ENCODE results near the gene HIPK1. TPM values are rescaled to one million over a fixed set of nuclear protein-coding genes. Genes with fewer than 3 reads are reported as not detected.

The HIPK1 gene
- total and polyA plus RNA-seq, 10 of the 15 experiments (the other 5 are each of a cell fraction or from before 2014, with no cell fraction given): 4.2 to 33.9 (median 11.4) TPM

GRCh38 chr1:113898241-113898814 is 30.8 kb upstream of the HIPK1 start:
- RAD21 ChIA-PET (ENCODE audit: unreplicated experiment): interaction anchor here (1.5 to 4.6 kb wide), 2 partner anchors 39 to 63 kb away, joined by 4 to 19 read pairs; no protein-coding TSS in a partner anchor
- Histone ChIP-seq H3K27ac (ENCODE audit: control insufficient read depth, insufficient read depth) (no peak overlapping the region), H3K27me3 (replicated peaks in 1 of 2; ENCODE audit: control insufficient read depth in 2 of 2, insufficient read depth in 2 of 2, low read length in 1 of 2) (no peaks in the 10 kb centered on the region), H3K4me2 (ENCODE audit: control insufficient read depth, insufficient read depth) (no peak overlapping the region), H3K4me1 (ENCODE audit: control insufficient read depth, insufficient read depth, low read length) (no peaks in the 10 kb centered on the region), H3K9ac (ENCODE audit: control insufficient read depth, insufficient read depth, low read length) (no peak overlapping the region), H3K9me3 (replicated peaks; ENCODE audit: control insufficient read depth, insufficient read depth, low read length) (no peaks in the 10 kb centered on the region), H3K4me3 (no peak overlapping the region), H3K79me2 (ENCODE audit: control insufficient read depth, insufficient read depth, low read length) (peaks cover 9% of the 10 kb centered on the region), H2AFZ (ENCODE audit: control insufficient read depth, low read depth, low read length) (no peak overlapping the region), H3K36me3 (ENCODE audit: control insufficient read depth in 2 of 2, insufficient read depth in 2 of 2, low read length in 1 of 2) (peaks cover 6 to 12% of the 10 kb centered on the region in 2 experiments; a peak in 3 of 4 replicates), H4K20me1 (ENCODE audit: control insufficient read depth, insufficient read depth) (no peaks in the 10 kb centered on the region)
- no peak; the same call in 2 of the 3 replicates for ATAC-seq
- DNase-seq (ENCODE audit: low read depth, low spot score): no peak
- in situ Hi-C loops (cut with MboI): no loop called here
- POLR2A ChIA-PET: no interaction called here
- no peak for FAIRE-seq
- intact Hi-C loops (cut with micrococcal nuclease; ENCODE audit: unreplicated experiment): no loop called here
- no TSS peak for BruUV-seq (replicated peaks)
- CTCF ChIA-PET: interaction anchor here (1.1 to 2.2 kb wide), 4 partner anchors 9 to 63 kb away, joined by 4 to 12 read pairs (median 5); no protein-coding TSS in a partner anchor
- 95% methylated on average over 1 of the region's 1 CpG for WGBS (ENCODE audit: insufficient coverage, insufficient replicate concordance, low lambda C conversion rate, missing lambda C conversion rate)
- SMC1A ChIA-PET (ENCODE audit: uncharacterized antibody, unreplicated experiment): interaction anchor here (1.0 to 3.1 kb wide), 10 partner anchors 8 to 104 kb away, joined by 3 to 12 read pairs (median 4); partner anchors contain the start of gene BCL2L15
- TF ChIP-seq MYC (IDR thresholded peaks at IDR 0.05; ENCODE audit: insufficient read depth, insufficient read length, insufficient replicate concordance, low read length, severe bottlenecking): no peak

GRCh38 chr1:113899111-113899510 is 30.0 kb upstream of the HIPK1 start:
- no peaks in the 10 kb centered on the region for H3K9me3 ChIP-seq (replicated peaks; ENCODE audit: control insufficient read depth, insufficient read depth, low read length)
- H3K27ac ChIP-seq (ENCODE audit: control insufficient read depth, insufficient read depth): no peak overlapping the region
- POLR2A ChIA-PET: interaction anchor here (0.7 kb wide), 1 partner anchor 29 kb away, joined by 3 read pairs; no protein-coding TSS in a partner anchor
- ATAC-seq: no peak
- no peak overlapping the region for H3K4me2 ChIP-seq (ENCODE audit: control insufficient read depth, insufficient read depth)
- no peak overlapping the region for H2AFZ ChIP-seq (ENCODE audit: control insufficient read depth, low read depth, low read length)
- no peak overlapping the region for H3K4me3 ChIP-seq
- intact Hi-C loops (cut with micrococcal nuclease; ENCODE audit: unreplicated experiment) (no loop called here), in situ Hi-C loops (cut with MboI) (no loop called here)
- RAD21 ChIA-PET (ENCODE audit: unreplicated experiment): interaction anchor here (1.5 to 4.6 kb wide), 2 partner anchors 40 to 63 kb away, joined by 4 to 19 read pairs; no protein-coding TSS in a partner anchor
- peaks cover 6 to 12% of the 10 kb centered on the region in 2 experiments; a peak in 3 of 4 replicates for H3K36me3 ChIP-seq (ENCODE audit: control insufficient read depth in 2 of 2, insufficient read depth in 2 of 2, low read length in 1 of 2)
- no TSS peak for BruUV-seq (replicated peaks)
- H3K9ac ChIP-seq (ENCODE audit: control insufficient read depth, insufficient read depth, low read length): no peak overlapping the region
- no peaks in the 10 kb centered on the region for H4K20me1 ChIP-seq (ENCODE audit: control insufficient read depth, insufficient read depth)
- SMC1A ChIA-PET (ENCODE audit: uncharacterized antibody, unreplicated experiment): interaction anchor here (1.0 to 7.9 kb wide), 9 partner anchors 9 to 42 kb away, joined by 3 to 205 read pairs (median 5); partner anchors contain the start of gene BCL2L15
- DNase-seq (ENCODE audit: low read depth, low spot score): no peak
- no peaks in the 10 kb centered on the region for H3K27me3 ChIP-seq (replicated peaks in 1 of 2; ENCODE audit: control insufficient read depth in 2 of 2, insufficient read depth in 2 of 2, low read length in 1 of 2)
- no peaks in the 10 kb centered on the region for H3K4me1 ChIP-seq (ENCODE audit: control insufficient read depth, insufficient read depth, low read length)
- H3K79me2 ChIP-seq (ENCODE audit: control insufficient read depth, insufficient read depth, low read length): peaks cover 16% of the 10 kb centered on the region
- no peak for FAIRE-seq
- CTCF ChIA-PET: interaction anchor here (1.1 to 2.2 kb wide), 3 partner anchors 10 to 63 kb away, joined by 4 to 12 read pairs (median 5); no protein-coding TSS in a partner anchor
- TF ChIP-seq SRF (IDR thresholded peaks at IDR 0.05; ENCODE audit: low read depth in 2 of 2, low read length in 2 of 2) (no peak), ZBTB40 (IDR thresholded peaks at IDR 0.05; ENCODE audit: borderline replicate concordance) (no peak), MTA3 (IDR thresholded peaks at IDR 0.05; ENCODE audit: borderline replicate concordance, low read length) (no peak), FOXM1 (IDR thresholded peaks at IDR 0.05; ENCODE audit: low read depth, low read length) (no peak), EZH2 (IDR thresholded peaks at IDR 0.05; ENCODE audit: borderline replicate concordance, control insufficient read depth, low read depth, low read length) (no peak), BHLHE40 (IDR thresholded peaks at IDR 0.05; ENCODE audit: borderline replicate concordance in 1 of 2, low read depth in 2 of 2, low read length in 1 of 2) (no peak), HDGF (IDR thresholded peaks at IDR 0.05) (no peak), MYC (IDR thresholded peaks at IDR 0.05; ENCODE audit: insufficient read depth, insufficient read length, insufficient replicate concordance, low read length, severe bottlenecking) (no peak)

Measured in GM12878 (cell line).